ENCODE measurements around the gene CDKN2C. TPM values are rescaled to one million over a fixed set of nuclear protein-coding genes. Genes with fewer than 3 reads are reported as not detected.

The CDKN2C gene
- total and polyA plus RNA-seq, 11 donors = 11.2 to 18.8 (median 15.3) TPM

DNA sequence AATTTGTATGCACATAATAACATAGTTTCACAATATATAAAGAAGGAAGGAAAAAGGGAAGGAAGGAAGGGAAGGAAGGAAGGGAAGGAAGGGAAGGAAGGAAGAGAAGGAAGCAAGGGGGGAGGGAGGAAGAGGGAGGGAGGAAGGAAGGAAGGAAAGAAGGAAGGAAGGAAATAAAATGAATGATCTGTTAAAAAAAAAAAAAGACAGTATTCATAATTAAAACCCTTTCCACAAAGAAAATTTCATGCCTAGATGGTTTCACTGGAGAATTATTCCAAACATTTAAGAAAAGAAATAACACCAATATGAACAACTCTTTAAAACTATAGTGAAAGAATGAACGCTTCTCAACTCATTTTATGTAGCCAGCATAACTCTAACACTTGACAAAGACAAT is 44.8 kb downstream of the CDKN2C start:
- peaks cover 0 to 9% (median 0%) of the 10 kb centered on the region in 12 donors for H3K4me1 ChIP-seq
- ATAC-seq (no peak), DNase-seq (no peak)
- intact Hi-C loops (cut with DNase I) = no loop called here
- no peaks in the 10 kb centered on the region for H3K36me3 ChIP-seq
- TF ChIP-seq, protein P1, sequence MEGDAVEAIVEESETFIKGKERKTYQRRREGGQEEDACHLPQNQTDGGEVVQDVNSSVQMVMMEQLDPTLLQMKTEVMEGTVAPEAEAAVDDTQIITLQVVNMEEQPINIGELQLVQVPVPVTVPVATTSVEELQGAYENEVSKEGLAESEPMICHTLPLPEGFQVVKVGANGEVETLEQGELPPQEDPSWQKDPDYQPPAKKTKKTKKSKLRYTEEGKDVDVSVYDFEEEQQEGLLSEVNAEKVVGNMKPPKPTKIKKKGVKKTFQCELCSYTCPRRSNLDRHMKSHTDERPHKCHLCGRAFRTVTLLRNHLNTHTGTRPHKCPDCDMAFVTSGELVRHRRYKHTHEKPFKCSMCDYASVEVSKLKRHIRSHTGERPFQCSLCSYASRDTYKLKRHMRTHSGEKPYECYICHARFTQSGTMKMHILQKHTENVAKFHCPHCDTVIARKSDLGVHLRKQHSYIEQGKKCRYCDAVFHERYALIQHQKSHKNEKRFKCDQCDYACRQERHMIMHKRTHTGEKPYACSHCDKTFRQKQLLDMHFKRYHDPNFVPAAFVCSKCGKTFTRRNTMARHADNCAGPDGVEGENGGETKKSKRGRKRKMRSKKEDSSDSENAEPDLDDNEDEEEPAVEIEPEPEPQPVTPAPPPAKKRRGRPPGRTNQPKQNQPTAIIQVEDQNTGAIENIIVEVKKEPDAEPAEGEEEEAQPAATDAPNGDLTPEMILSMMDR (IDR thresholded peaks at IDR 0.05) = no peak
- no peak for TF ChIP-seq POLR2A (IDR thresholded peaks at IDR 0.05)
- no peaks in the 10 kb centered on the region for H3K27me3 ChIP-seq
- H3K9me3 ChIP-seq = peaks cover 0 to 29% (median 0%) of the 10 kb centered on the region in 12 donors
- no peak overlapping the region for H3K27ac ChIP-seq
- no peak overlapping the region for H3K4me3 ChIP-seq
- 92 to 95% (median 93%) methylated on average over 1 of the region's 1 CpG for WGBS, 4 donors

DNA sequence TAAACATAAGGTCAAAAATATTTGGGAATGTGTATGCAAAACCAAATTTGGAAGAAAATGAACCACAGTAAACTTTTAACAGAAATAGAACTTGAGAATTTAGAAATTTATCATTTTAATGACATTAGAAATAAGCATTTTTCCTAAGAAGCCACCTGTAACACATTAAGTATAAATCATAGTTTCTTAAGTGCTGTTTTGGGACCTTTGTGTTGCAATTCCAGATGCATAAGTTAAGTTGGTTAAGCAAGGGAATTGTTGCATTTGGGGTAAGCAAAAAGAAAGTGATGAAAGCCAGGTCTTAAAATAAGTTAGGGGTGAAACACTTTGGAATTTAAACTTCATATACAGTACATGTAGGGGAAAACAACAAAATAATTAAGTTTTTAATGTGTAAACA is 49.8 kb downstream of the CDKN2C start:
- intact Hi-C loops (cut with DNase I) = no loop called here
- H3K4me3 ChIP-seq = no peak overlapping the region
- no peaks in the 10 kb centered on the region for H3K27me3 ChIP-seq
- DNase-seq (no peak), ATAC-seq (no peak)
- peaks cover 0 to 9% (median 0%) of the 10 kb centered on the region in 12 donors for H3K4me1 ChIP-seq
- H3K9me3 ChIP-seq = peaks cover 0 to 13% (median 0%) of the 10 kb centered on the region in 12 donors
- no peak overlapping the region for H3K27ac ChIP-seq
- H3K36me3 ChIP-seq = no peaks in the 10 kb centered on the region
- TF ChIP-seq, protein P1 (IDR thresholded peaks at IDR 0.05) = no peak
- no peak for TF ChIP-seq POLR2A (IDR thresholded peaks at IDR 0.05)

Other genes starting within 250 kb of the CDKN2C start
- 100 to 1,000 TPM in 1 of 9 donors, 10 to 100 TPM in 8; 46.6 to 112 (median 83.6) TPM for gene FAF1, start 10.0 kb upstream of the CDKN2C start, total RNA-seq
- 10 to 100 TPM; 41.0 to 76.0 TPM for gene FAF1, start 10.0 kb upstream of the CDKN2C start, polyA plus RNA-seq
- gene C1orf185, start 132.0 kb downstream of the CDKN2C start, total RNA-seq = not detected
- not detected for gene C1orf185, start 132.0 kb downstream of the CDKN2C start, polyA plus RNA-seq

All from heart left ventricle (tissue), 16 donors.